Osteocyte (in vitro differentiated cells): Measurements from ENCODE around the gene CNTN5. TPM values are rescaled to one million over a fixed set of nuclear protein-coding genes. Genes with fewer than 3 reads are reported as not detected.

ENCODE experiments used
- DNase-seq: peaks from one replicate; pipeline ENCODE4 v3.0.0; 2021; ENCODE audit warnings: mixed read lengths; ENCODE audit not compliant: unreplicated experiment; ENCODE audit errors: extremely low spot score
- H3K27ac Mint-ChIP-seq: one replicate; pipeline ENCODE4 v1.8.0; 2021; ENCODE audit warnings: mild to moderate bottlenecking, mixed read lengths; ENCODE audit not compliant: unreplicated experiment
- H3K27me3 Mint-ChIP-seq: one replicate; pipeline ENCODE4 v1.8.0; 2021; ENCODE audit warnings: mixed read lengths; ENCODE audit not compliant: unreplicated experiment
- H3K36me3 Mint-ChIP-seq: one replicate; pipeline ENCODE4 v1.8.0; 2021; ENCODE audit warnings: mixed read lengths; ENCODE audit not compliant: unreplicated experiment
- H3K4me1 Mint-ChIP-seq: one replicate; pipeline ENCODE4 v1.8.0; 2021; ENCODE audit warnings: mixed read lengths; ENCODE audit not compliant: unreplicated experiment
- H3K4me3 Mint-ChIP-seq: one replicate; pipeline ENCODE4 v1.8.0; 2021; ENCODE audit warnings: mild to moderate bottlenecking, moderate library complexity, mixed read lengths; ENCODE audit not compliant: unreplicated experiment
- H3K9me3 Mint-ChIP-seq: one replicate; pipeline ENCODE4 v1.8.0; 2021; ENCODE audit warnings: mixed read lengths; ENCODE audit not compliant: unreplicated experiment
- total RNA-seq: library from RNA; stranded (reverse); gene quantifications from 2 replicates; pipeline ENCODE4 v1.2.1, GENCODE V29; 2021
- TF ChIP-seq, protein P1 (sequence below): fragments of 200-600 bp; sonication (generic); IDR thresholded peaks from 2 replicates; pipeline ENCODE4 v1.5.0; 2021; ENCODE audit warnings: antibody characterized with exemption, mild to moderate bottlenecking, moderate library complexity

Gene CNTN5
- total RNA-seq, 1 donor from 2014 or later = 0.30 TPM

DNA sequence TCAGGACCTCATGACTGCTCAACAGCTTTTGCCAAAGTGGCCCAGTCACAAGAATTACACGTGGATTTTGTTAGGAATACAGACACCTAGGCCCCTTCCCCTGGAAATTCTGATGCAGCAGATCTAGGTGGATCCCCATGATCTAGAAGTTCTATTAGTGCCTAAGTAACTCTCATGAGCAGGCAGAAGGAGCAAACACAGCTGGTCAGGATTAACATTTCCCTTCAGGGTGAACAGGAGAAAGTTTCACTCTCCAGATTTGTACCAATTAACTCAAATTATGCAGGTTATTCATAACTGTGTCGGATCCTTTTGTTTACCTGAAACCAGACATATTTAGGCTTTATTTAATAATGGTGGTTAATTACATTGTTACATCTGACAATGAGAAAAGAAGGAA, 1072.9 kb downstream of the CNTN5 start:
- Mint-ChIP-seq H3K4me1 (no peaks in the 10 kb centered on the region), H3K27me3 (no peaks in the 10 kb centered on the region), H3K9me3 (peaks cover 6% of the 10 kb centered on the region), H3K4me3 (no peak overlapping the region), H3K27ac (no peak overlapping the region), H3K36me3 (no peaks in the 10 kb centered on the region)
- TF ChIP-seq, protein P1, sequence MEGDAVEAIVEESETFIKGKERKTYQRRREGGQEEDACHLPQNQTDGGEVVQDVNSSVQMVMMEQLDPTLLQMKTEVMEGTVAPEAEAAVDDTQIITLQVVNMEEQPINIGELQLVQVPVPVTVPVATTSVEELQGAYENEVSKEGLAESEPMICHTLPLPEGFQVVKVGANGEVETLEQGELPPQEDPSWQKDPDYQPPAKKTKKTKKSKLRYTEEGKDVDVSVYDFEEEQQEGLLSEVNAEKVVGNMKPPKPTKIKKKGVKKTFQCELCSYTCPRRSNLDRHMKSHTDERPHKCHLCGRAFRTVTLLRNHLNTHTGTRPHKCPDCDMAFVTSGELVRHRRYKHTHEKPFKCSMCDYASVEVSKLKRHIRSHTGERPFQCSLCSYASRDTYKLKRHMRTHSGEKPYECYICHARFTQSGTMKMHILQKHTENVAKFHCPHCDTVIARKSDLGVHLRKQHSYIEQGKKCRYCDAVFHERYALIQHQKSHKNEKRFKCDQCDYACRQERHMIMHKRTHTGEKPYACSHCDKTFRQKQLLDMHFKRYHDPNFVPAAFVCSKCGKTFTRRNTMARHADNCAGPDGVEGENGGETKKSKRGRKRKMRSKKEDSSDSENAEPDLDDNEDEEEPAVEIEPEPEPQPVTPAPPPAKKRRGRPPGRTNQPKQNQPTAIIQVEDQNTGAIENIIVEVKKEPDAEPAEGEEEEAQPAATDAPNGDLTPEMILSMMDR = no peak
- no peak for DNase-seq

DNA sequence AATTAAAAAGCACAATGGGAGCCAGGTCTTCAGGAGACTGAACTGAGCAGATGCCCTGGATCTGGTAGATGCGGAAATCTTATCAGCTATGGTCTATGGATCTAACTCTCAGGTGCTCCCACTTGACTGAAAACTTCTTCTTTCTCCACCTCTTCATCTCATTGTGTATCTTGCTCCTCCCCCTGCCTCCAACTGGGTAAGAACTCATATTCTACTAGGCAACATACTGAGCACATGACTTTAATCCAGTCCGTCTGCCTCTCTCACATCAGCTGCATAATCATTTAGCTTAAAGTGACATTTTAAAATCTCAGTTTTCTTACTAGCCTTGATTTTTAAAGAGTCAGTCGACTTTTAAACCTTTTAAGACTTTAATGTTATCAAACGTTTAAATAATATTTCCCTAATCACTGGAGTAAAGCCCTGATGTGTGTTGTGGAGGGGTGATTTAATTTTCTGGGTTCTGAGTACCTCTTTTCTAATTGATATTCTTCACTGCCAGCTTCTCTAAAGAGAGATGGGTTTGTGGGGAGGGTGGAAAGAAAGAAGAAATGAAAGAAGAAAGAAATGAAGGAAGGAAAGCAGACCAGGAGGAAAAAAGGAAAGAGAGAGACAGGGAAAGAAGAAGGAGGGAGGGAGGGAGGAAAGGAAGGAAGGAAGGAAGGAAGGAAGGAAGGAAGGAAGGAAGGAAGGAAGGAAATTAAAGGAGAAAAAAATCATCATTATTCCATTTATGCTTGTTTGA, 1073.5 kb downstream of the CNTN5 start:
- no peaks in the 10 kb centered on the region for H3K4me1 Mint-ChIP-seq
- DNase-seq = no peak
- TF ChIP-seq, protein P1 = no peak
- no peaks in the 10 kb centered on the region for H3K36me3 Mint-ChIP-seq
- H3K9me3 Mint-ChIP-seq = peaks cover 6% of the 10 kb centered on the region
- no peak overlapping the region for H3K4me3 Mint-ChIP-seq
- H3K27ac Mint-ChIP-seq = no peak overlapping the region
- no peaks in the 10 kb centered on the region for H3K27me3 Mint-ChIP-seq

DNA sequence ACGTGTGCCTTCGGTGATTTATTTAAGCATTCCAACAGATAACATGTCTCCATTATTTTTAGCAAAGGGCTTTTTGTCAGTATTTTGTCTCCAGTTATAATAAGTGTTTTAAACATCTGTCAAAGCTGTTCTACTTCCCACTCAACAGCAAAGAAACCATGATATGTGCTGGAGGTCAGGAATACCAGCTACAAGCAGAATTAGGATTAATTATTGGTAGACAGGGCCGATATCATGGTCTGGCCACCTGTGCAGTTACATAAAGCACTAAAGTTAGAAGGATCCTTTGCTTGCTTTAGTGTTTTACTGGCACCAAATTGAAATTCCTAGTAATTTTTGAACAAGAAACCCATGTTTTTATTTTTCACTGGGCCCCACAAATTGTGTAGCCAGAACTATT, 1075.1 kb downstream of the CNTN5 start:
- H3K4me3 Mint-ChIP-seq = no peak overlapping the region
- DNase-seq = no peak
- H3K27ac Mint-ChIP-seq = no peak overlapping the region
- H3K4me1 Mint-ChIP-seq = no peaks in the 10 kb centered on the region
- TF ChIP-seq, protein P1 = no peak
- no peaks in the 10 kb centered on the region for H3K27me3 Mint-ChIP-seq
- H3K36me3 Mint-ChIP-seq = no peaks in the 10 kb centered on the region
- H3K9me3 Mint-ChIP-seq = peaks cover 4% of the 10 kb centered on the region

DNA sequence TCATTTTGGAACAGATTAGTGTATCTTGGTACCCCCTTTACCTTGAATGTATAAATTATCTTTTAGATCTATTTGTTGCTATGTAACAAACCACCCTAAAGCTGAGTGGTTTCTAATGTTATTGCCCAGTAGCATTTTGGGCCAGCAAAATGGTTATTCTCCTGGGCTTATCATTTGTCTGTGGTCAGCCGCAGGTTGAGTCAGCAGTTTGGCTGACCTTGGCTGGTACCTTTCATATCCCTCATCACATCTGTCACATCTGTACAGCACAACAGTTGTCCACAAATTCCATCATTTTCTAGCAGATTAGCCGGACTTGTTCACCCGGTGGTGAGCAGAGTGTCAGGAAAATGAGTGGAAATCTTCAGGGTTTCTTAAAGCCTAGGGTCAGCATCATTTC, 1077.8 kb downstream of the CNTN5 start:
- H3K4me1 Mint-ChIP-seq = no peaks in the 10 kb centered on the region
- no peaks in the 10 kb centered on the region for H3K36me3 Mint-ChIP-seq
- H3K9me3 Mint-ChIP-seq = peaks cover 10% of the 10 kb centered on the region
- H3K27me3 Mint-ChIP-seq = no peaks in the 10 kb centered on the region
- H3K27ac Mint-ChIP-seq = no peak overlapping the region
- TF ChIP-seq, protein P1 = no peak
- H3K4me3 Mint-ChIP-seq = no peak overlapping the region
- no peak for DNase-seq

DNA sequence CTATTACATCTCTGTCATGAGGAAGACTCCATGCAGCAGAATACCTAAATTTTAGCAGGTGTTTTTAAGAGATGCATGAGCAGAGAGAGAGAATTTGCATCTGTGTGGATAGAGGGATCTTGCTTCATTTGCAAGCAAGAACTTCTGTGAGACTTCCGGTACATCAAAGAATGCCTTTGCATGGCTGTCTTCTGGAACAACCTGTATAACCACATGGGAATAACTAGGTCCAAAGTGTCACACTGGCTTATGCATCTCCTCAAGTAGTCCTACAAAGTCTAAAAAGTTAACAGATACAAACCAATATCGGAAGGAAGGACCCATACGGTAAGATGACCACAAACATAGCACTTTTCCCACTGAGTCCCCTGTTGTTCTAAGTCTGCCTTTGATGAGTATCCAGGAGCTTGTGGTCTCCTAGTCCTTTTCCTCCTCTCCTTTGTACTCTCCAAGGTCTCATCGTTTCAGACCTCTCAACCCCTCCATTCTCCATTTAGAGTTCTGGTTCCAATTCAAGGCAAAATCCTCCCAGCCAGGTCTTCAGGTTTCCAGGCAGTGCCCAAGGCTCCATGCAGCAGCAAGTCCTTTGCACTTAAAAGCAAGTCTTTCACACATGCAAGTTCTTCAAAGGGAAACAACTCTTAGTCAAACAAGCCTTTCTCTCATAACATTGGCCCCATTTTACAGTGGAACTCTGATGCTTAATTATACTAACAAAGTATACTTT, 1084.7 kb downstream of the CNTN5 start:
- H3K4me3 Mint-ChIP-seq = no peak overlapping the region
- H3K36me3 Mint-ChIP-seq = no peaks in the 10 kb centered on the region
- H3K9me3 Mint-ChIP-seq = peaks cover 10% of the 10 kb centered on the region
- no peaks in the 10 kb centered on the region for H3K27me3 Mint-ChIP-seq
- no peak for DNase-seq
- H3K27ac Mint-ChIP-seq = no peak overlapping the region
- H3K4me1 Mint-ChIP-seq = no peaks in the 10 kb centered on the region
- TF ChIP-seq, protein P1 = no peak
